Measurements from ENCODE around the gene PRPF38B. TPM values are rescaled to one million over a fixed set of nuclear protein-coding genes. Genes with fewer than 3 reads are reported as not detected.

PRPF38B gene
- polyA plus RNA-seq, 2 of the 4 experiments (the other 2 are of a cell fraction), result 38.8 to 41.6 TPM

DNA sequence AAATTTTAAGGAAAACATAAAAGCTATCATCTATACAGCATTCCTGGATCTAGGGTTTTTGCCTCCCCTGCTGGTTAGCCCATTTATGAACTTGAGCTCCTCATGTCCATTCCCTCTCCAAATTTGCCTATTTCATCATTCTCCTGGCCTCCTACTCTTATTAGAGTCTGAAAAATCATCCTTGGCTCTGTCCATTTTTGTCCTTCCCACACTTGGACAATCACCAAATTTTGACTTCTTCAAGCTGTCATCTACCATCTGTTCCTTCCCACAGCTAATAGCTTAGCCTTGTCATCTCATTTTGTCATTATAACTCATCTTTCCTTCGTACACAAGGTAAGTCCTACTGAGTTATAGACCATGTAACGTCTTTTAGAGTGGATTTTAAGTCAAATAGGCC, 29.0 kb upstream of the PRPF38B start:
- WGBS (ENCODE audit: missing lambda C conversion rate), result 74% methylated on average over 2 of the region's 2 CpGs
- CTCF ChIA-PET, result no interaction called here
- no peak overlapping the region for H3K27ac ChIP-seq
- no peak for TF ChIP-seq RCOR1 (IDR thresholded peaks at IDR 0.05; ENCODE audit: low read depth, low read length)
- no peak for TF ChIP-seq ZC3H11A (IDR thresholded peaks at IDR 0.05)
- no peak for TF ChIP-seq CBX8 (IDR thresholded peaks at IDR 0.05)
- TF ChIP-seq, protein P1, sequence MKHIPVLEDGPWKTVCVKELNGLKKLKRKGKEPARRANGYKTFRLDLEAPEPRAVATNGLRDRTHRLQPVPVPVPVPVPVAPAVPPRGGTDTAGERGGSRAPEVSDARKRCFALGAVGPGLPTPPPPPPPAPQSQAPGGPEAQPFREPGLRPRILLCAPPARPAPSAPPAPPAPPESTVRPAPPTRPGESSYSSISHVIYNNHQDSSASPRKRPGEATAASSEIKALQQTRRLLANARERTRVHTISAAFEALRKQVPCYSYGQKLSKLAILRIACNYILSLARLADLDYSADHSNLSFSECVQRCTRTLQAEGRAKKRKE (CRISPR knock-in tag; IDR thresholded peaks at IDR 0.05; ENCODE audit: low read depth), result no peak
- no peak for TF ChIP-seq RARB (CRISPR knock-in tag; IDR thresholded peaks at IDR 0.05)
- no peak for TF ChIP-seq SMC3 (IDR thresholded peaks at IDR 0.05)
- no peak for TF ChIP-seq TFCP2L1 (CRISPR knock-in tag; IDR thresholded peaks at IDR 0.05)
- TF ChIP-seq HOXA7 (CRISPR knock-in tag; IDR thresholded peaks at IDR 0.05), result no peak
- no peak for TF ChIP-seq FOSL2 (IDR thresholded peaks at IDR 0.05)
- TF ChIP-seq FOSL2 (CRISPR knock-in tag; IDR thresholded peaks at IDR 0.05), result no peak
- TF ChIP-seq EHMT2 (IDR thresholded peaks at IDR 0.05; ENCODE audit: low read depth), result no peak
- no peak for TF ChIP-seq MAZ (IDR thresholded peaks at IDR 0.05; ENCODE audit: borderline replicate concordance, low read depth, low read length)
- TF ChIP-seq, protein P2, sequence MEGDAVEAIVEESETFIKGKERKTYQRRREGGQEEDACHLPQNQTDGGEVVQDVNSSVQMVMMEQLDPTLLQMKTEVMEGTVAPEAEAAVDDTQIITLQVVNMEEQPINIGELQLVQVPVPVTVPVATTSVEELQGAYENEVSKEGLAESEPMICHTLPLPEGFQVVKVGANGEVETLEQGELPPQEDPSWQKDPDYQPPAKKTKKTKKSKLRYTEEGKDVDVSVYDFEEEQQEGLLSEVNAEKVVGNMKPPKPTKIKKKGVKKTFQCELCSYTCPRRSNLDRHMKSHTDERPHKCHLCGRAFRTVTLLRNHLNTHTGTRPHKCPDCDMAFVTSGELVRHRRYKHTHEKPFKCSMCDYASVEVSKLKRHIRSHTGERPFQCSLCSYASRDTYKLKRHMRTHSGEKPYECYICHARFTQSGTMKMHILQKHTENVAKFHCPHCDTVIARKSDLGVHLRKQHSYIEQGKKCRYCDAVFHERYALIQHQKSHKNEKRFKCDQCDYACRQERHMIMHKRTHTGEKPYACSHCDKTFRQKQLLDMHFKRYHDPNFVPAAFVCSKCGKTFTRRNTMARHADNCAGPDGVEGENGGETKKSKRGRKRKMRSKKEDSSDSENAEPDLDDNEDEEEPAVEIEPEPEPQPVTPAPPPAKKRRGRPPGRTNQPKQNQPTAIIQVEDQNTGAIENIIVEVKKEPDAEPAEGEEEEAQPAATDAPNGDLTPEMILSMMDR (IDR thresholded peaks at IDR 0.05), result no peak
- TF ChIP-seq CHD2 (IDR thresholded peaks at IDR 0.05; ENCODE audit: low read length, partially characterized antibody), result no peak
- TF ChIP-seq NFE2L2 (conservative IDR thresholded peaks at IDR 0.05; ENCODE audit: low read length), result no peak
- no peak for TF ChIP-seq PHF8 (IDR thresholded peaks at IDR 0.05; ENCODE audit: borderline replicate concordance, low read depth)
- no peak for TF ChIP-seq CEBPB (IDR thresholded peaks at IDR 0.05)
- ATAC-seq (no peak), DNase-seq (ENCODE audit: low read depth in 1 of 2, low spot score in 1 of 2) (no peak), FAIRE-seq (no peak)
- no peak overlapping the region for H3K4me2 ChIP-seq
- 0 out of 3 replicates have a peak, but pooled peaks cover 3% of the 10 kb centered on the region for H3K4me1 ChIP-seq
- H3K9me3 ChIP-seq, result no peaks in the 10 kb centered on the region
- POLR2A ChIA-PET, result interaction anchor here (0.8 kb wide), 1 partner anchor 29 kb away, joined by 3 read pairs; the partner anchor contains the start of gene PRPF38B
- no peak overlapping the region for H3K4me3 ChIP-seq

DNA sequence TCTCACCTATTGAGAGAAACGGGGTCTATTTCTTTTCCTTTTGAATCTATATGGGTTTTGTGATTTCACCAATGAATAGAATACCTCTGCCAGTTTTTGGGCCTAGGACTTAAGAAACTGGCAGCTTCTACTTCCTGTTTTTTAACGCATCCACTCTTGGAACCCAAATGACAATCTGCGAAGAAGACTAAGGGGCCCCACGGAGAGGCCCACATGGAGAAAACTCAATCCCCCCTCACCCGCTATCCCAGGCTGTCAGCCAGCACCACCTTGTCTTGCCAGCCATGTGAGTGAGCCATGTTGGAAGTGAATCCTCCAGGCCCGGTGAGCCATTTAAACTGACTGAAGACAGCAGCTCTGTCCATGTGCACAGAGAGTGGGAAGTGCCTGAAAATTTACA, 27.6 kb upstream of the PRPF38B start:
- POLR2A ChIA-PET, result no interaction called here

More for the DNA sequence above, 27.6 kb upstream of the PRPF38B start:
- Histone ChIP-seq H3K4me2 (no peak overlapping the region), H3K4me1 (0 out of 3 replicates have a peak, but pooled peaks cover 3% of the 10 kb centered on the region), H3K27ac (no peak overlapping the region), H3K9me3 (no peaks in the 10 kb centered on the region), H3K4me3 (no peak overlapping the region)
- TF ChIP-seq RFX5 (IDR thresholded peaks at IDR 0.05) (no peak), FOSB (CRISPR knock-in tag; IDR thresholded peaks at IDR 0.05) (no peak), JUN (IDR thresholded peaks at IDR 0.05) (no peak), TP53 (CRISPR knock-in tag; IDR thresholded peaks at IDR 0.05) (no peak), EHF (CRISPR knock-in tag; IDR thresholded peaks at IDR 0.05) (no peak), RAD21 (conservative IDR thresholded peaks at IDR 0.05 in 1 of 2, IDR thresholded peaks at IDR 0.05 in 1 of 2) (no peak), HOXB13 (CRISPR knock-in tag; IDR thresholded peaks at IDR 0.05; ENCODE audit: low read depth) (no peak)
- TF ChIP-seq, protein P3, sequence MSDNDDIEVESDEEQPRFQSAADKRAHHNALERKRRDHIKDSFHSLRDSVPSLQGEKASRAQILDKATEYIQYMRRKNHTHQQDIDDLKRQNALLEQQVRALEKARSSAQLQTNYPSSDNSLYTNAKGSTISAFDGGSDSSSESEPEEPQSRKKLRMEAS (IDR thresholded peaks at IDR 0.05), result no peak
- TF ChIP-seq, protein P4, sequence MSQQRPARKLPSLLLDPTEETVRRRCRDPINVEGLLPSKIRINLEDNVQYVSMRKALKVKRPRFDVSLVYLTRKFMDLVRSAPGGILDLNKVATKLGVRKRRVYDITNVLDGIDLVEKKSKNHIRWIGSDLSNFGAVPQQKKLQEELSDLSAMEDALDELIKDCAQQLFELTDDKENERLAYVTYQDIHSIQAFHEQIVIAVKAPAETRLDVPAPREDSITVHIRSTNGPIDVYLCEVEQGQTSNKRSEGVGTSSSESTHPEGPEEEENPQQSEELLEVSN (IDR thresholded peaks at IDR 0.05; ENCODE audit: borderline replicate concordance, low read depth), result no peak
- TF ChIP-seq, protein P5, sequence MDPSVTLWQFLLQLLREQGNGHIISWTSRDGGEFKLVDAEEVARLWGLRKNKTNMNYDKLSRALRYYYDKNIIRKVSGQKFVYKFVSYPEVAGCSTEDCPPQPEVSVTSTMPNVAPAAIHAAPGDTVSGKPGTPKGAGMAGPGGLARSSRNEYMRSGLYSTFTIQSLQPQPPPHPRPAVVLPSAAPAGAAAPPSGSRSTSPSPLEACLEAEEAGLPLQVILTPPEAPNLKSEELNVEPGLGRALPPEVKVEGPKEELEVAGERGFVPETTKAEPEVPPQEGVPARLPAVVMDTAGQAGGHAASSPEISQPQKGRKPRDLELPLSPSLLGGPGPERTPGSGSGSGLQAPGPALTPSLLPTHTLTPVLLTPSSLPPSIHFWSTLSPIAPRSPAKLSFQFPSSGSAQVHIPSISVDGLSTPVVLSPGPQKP (IDR thresholded peaks at IDR 0.05; ENCODE audit: low read depth, low read length), result no peak
- TF ChIP-seq, protein P6, sequence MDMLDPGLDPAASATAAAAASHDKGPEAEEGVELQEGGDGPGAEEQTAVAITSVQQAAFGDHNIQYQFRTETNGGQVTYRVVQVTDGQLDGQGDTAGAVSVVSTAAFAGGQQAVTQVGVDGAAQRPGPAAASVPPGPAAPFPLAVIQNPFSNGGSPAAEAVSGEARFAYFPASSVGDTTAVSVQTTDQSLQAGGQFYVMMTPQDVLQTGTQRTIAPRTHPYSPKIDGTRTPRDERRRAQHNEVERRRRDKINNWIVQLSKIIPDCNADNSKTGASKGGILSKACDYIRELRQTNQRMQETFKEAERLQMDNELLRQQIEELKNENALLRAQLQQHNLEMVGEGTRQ (IDR thresholded peaks at IDR 0.05), result no peak
- DNase-seq (ENCODE audit: low read depth in 1 of 2, low spot score in 1 of 2) (no peak), ATAC-seq (no peak), FAIRE-seq (no peak)
- WGBS (ENCODE audit: missing lambda C conversion rate), result 89% methylated on average over 6 of the region's 6 CpGs
- CTCF ChIA-PET, result no interaction called here

All from A549 (cell line).